OCI-LY3 (cell line): Measurements from ENCODE around the gene KRT13.

ENCODE experiments used
- H2AFZ ChIP-seq: fragments of 200-600, 300-600 bp; shearing (Covaris generic); 2 replicates; pipeline ENCODE4 v1.6.0; 2014; ENCODE audit warnings: antibody characterized with exemption, low read depth, low read length
- H3K27ac ChIP-seq: fragments of 200-600, 300-600 bp; sonication (generic); 2 replicates; pipeline ENCODE4 v1.5.1; 2014; ENCODE audit warnings: mild to moderate bottlenecking, low read length, moderate library complexity, mixed read lengths
- H3K27me3 ChIP-seq: fragments of 200-600, 300-600 bp; sonication (generic); 2 replicates; pipeline ENCODE4 v1.6.1; 2014; ENCODE audit warnings: low read depth, low read length, mixed read lengths
- H3K36me3 ChIP-seq: fragments of 200-600, 300-600 bp; sonication (generic); replicated peaks from 2 replicates; pipeline ENCODE3; 2014; ENCODE audit warnings: low read depth, low read length, mixed read lengths
- H3K4me1 ChIP-seq: fragments of 300-600, 200-600 bp; sonication (generic); 2 replicates; pipeline ENCODE4 v1.6.1; 2014; ENCODE audit warnings: low read length, mixed read lengths
- H3K4me2 ChIP-seq: fragments of 200-600, 300-600 bp; sonication (generic); 2 replicates; pipeline ENCODE4 v1.6.1; 2014; ENCODE audit warnings: low read length, mixed read lengths
- H3K4me3 ChIP-seq: fragments of 300-600, 200-600 bp; sonication (generic); 2 replicates; pipeline ENCODE4 v1.5.1; 2014; ENCODE audit warnings: antibody characterized with exemption, mild to moderate bottlenecking, low read length, moderate library complexity
- H3K79me2 ChIP-seq: fragments of 300-600, 200-600 bp; shearing (Covaris generic); 2 replicates; pipeline ENCODE4 v1.6.1; 2014; ENCODE audit warnings: mild to moderate bottlenecking, low read length, mixed read lengths
- H3K9ac ChIP-seq: fragments of 300-600, 200-600 bp; shearing (Covaris generic); 2 replicates; pipeline ENCODE4 v1.6.0; 2014; ENCODE audit warnings: mild to moderate bottlenecking, low read length, moderate library complexity
- H3K9me3 ChIP-seq: fragments of 200-600, 300-600 bp; shearing (Covaris generic); 2 replicates; pipeline ENCODE4 v1.6.1; 2014; ENCODE audit warnings: low read length, mixed read lengths; ENCODE audit not compliant: insufficient read depth
- H4K20me1 ChIP-seq: fragments of 200-600, 300-600 bp; sonication (generic); 2 replicates; pipeline ENCODE4 v1.6.1; 2016; ENCODE audit warnings: low read length, mixed read lengths; ENCODE audit not compliant: insufficient read depth
- CTCF ChIP-seq: fragments of 200-600, 300-600 bp; sonication (generic); IDR thresholded peaks from 2 replicates; pipeline ENCODE4 v1.5.1; 2014; ENCODE audit warnings: antibody characterized with exemption, low read length, low read depth
- EZH2phosphoT487 ChIP-seq: fragments of 200-600 bp; shearing (Covaris generic); IDR thresholded peaks from 2 replicates; pipeline ENCODE4 v1.6.1; 2018; ENCODE audit warnings: antibody characterized with exemption, mixed run types, low read depth

The KRT13 gene

GRCh38 chr17:41505007-41505808 is at the start of gene KRT13:
KRT13 (minus strand) TSS chr17:41505612; CDS start chr17:41505550, 62 bp downstream.
- no peaks in the 10 kb centered on the region for H3K79me2 ChIP-seq
- TF ChIP-seq CTCF (no peak), EZH2phosphoT487 (no peak)
- no peak within 1 kb of the TSS for H2AFZ ChIP-seq
- H3K4me1 ChIP-seq = peaks cover 5% of the 10 kb centered on the region; the same call in 1 of the 2 replicates
- H3K4me2 ChIP-seq = no peak within 1 kb of the TSS
- H3K9me3 ChIP-seq = no peaks in the 10 kb centered on the region
- H3K9ac ChIP-seq = no peak within 1 kb of the TSS
- H3K4me3 ChIP-seq = no peak within 1 kb of the TSS
- no peaks in the 10 kb centered on the region for H3K36me3 ChIP-seq
- H4K20me1 ChIP-seq = no peaks in the 10 kb centered on the region
- H3K27ac ChIP-seq = no peak within 1 kb of the TSS
- H3K27me3 ChIP-seq = 0 out of 2 replicates have a peak, but pooled peaks cover 5% of the 10 kb centered on the region

- Histone ChIP-seq H4K20me1 (no peaks in the 10 kb centered on the region), H3K9ac (no peak overlapping the region), H3K27ac (no peak overlapping the region), H3K9me3 (no peaks in the 10 kb centered on the region), H3K36me3 (no peaks in the 10 kb centered on the region), H3K4me1 (peaks cover under 1% of the 10 kb centered on the region), H3K27me3 (peaks cover 36% of the 10 kb centered on the region), H2AFZ (no peak overlapping the region), H3K4me3 (no peak overlapping the region), H3K79me2 (no peaks in the 10 kb centered on the region), H3K4me2 (no peak overlapping the region)
- no peak for TF ChIP-seq EZH2phosphoT487
- no peak for TF ChIP-seq CTCF
Measured at GRCh38 chr17:41553987-41554680, 48.7 kb upstream of the KRT13 start.

- peaks cover 29% of the 10 kb centered on the region for H3K27me3 ChIP-seq
- no peak overlapping the region for H3K4me3 ChIP-seq
- H3K9me3 ChIP-seq = no peaks in the 10 kb centered on the region
- TF ChIP-seq EZH2phosphoT487 = no peak
- no peak for TF ChIP-seq CTCF
- H3K4me1 ChIP-seq = peaks cover 7% of the 10 kb centered on the region
- no peak overlapping the region for H3K27ac ChIP-seq
- no peaks in the 10 kb centered on the region for H3K36me3 ChIP-seq
- no peak overlapping the region for H3K4me2 ChIP-seq
- no peak overlapping the region for H3K9ac ChIP-seq
- no peak overlapping the region for H2AFZ ChIP-seq
- no peaks in the 10 kb centered on the region for H4K20me1 ChIP-seq
- H3K79me2 ChIP-seq = no peaks in the 10 kb centered on the region
Measured at GRCh38 chr17:41553176-41553575, 47.8 kb upstream of the KRT13 start.

GRCh38 chr17:41552455-41552854 is 47.0 kb upstream of the KRT13 start:
- TF ChIP-seq EZH2phosphoT487 = no peak
- no peak for TF ChIP-seq CTCF
- Histone ChIP-seq H3K9me3 (no peaks in the 10 kb centered on the region), H3K4me1 (peaks cover 7% of the 10 kb centered on the region), H3K4me3 (no peak overlapping the region), H3K27ac (no peak overlapping the region), H3K36me3 (no peaks in the 10 kb centered on the region), H2AFZ (no peak overlapping the region), H3K79me2 (no peaks in the 10 kb centered on the region), H3K9ac (no peak overlapping the region), H4K20me1 (no peaks in the 10 kb centered on the region), H3K27me3 (peaks cover 22% of the 10 kb centered on the region), H3K4me2 (no peak overlapping the region)
